Measurements from ENCODE around the gene SS18. TPM values are rescaled to one million over a fixed set of nuclear protein-coding genes. Genes with fewer than 3 reads are reported as not detected.

Gene SS18
- total RNA-seq, 4 donors from 2014 or later: 74.1 to 166 (median 84.3) TPM

DNA sequence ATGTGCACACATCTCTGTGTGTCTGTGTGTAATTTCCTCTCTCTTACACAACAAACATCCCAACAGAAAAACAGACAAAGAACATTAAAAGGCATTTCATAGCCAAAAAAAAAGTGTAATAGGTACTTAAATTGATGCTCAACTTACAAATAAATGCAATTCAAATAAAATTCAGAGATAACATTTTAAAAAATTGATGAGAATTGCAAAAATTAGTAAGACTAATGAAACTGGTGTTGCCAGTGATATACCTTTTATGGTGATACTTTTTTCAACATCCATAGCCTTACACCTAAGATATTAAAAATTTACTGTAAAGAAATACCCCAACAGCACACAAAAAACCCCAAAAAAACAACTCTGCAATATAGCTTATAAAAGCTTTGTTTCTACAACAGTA lies 76.0 kb downstream of the SS18 start:
- no peaks in the 10 kb centered on the region for H3K9me3 ChIP-seq
- H3K4me1 ChIP-seq: no peaks in the 10 kb centered on the region
- intact Hi-C loops (cut with DNase I): no loop called here
- peaks cover 26 to 66% (median 36%) of the 10 kb centered on the region in 4 donors for H3K36me3 ChIP-seq
- TF ChIP-seq, protein P1, sequence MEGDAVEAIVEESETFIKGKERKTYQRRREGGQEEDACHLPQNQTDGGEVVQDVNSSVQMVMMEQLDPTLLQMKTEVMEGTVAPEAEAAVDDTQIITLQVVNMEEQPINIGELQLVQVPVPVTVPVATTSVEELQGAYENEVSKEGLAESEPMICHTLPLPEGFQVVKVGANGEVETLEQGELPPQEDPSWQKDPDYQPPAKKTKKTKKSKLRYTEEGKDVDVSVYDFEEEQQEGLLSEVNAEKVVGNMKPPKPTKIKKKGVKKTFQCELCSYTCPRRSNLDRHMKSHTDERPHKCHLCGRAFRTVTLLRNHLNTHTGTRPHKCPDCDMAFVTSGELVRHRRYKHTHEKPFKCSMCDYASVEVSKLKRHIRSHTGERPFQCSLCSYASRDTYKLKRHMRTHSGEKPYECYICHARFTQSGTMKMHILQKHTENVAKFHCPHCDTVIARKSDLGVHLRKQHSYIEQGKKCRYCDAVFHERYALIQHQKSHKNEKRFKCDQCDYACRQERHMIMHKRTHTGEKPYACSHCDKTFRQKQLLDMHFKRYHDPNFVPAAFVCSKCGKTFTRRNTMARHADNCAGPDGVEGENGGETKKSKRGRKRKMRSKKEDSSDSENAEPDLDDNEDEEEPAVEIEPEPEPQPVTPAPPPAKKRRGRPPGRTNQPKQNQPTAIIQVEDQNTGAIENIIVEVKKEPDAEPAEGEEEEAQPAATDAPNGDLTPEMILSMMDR (IDR thresholded peaks at IDR 0.05): no peak
- TF ChIP-seq POLR2AphosphoS5 (IDR thresholded peaks at IDR 0.05) (no peak), POLR2A (IDR thresholded peaks at IDR 0.05; ENCODE audit: low read depth) (no peak), EP300 (IDR thresholded peaks at IDR 0.05) (no peak)
- H3K27me3 ChIP-seq: no peaks in the 10 kb centered on the region
- DNase-seq (ENCODE audit: extremely low spot score): no peak
- no peak overlapping the region for H3K4me3 ChIP-seq
- H3K27ac ChIP-seq (replicated peaks in 1 of 4): no peak overlapping the region

DNA sequence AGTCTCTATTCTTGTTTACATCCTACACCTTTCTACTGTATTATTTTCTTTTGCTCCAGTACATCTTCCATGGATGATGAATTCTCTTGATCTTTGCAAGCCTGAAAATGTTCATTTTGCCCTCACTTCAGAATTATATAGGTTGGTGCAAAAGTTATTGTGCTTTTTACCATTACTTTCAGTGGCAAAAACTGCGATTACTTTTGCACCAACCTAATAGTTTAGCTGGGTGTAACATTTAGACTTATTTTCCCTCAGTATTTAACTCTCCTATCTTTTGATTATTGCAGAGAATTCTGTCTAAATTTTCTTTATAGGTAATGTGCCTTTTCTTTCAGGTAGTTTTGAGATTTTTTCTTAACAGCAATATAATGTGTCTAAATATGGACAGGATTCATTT lies 81.8 kb downstream of the SS18 start:
- 94% methylated on average over 1 of the region's 1 CpG for WGBS
- H3K9me3 ChIP-seq: no peaks in the 10 kb centered on the region
- no peaks in the 10 kb centered on the region for H3K4me1 ChIP-seq
- no peak for TF ChIP-seq POLR2A (IDR thresholded peaks at IDR 0.05; ENCODE audit: low read depth)
- TF ChIP-seq, protein P1 (IDR thresholded peaks at IDR 0.05): no peak
- no peak for TF ChIP-seq EP300 (IDR thresholded peaks at IDR 0.05)
- TF ChIP-seq POLR2AphosphoS5 (IDR thresholded peaks at IDR 0.05): no peak
- H3K27ac ChIP-seq (replicated peaks in 1 of 4): no peak overlapping the region
- H3K4me3 ChIP-seq: no peak overlapping the region
- no peaks in the 10 kb centered on the region for H3K27me3 ChIP-seq
- DNase-seq (ENCODE audit: extremely low spot score): no peak
- peaks cover 0 to 24% (median 2%) of the 10 kb centered on the region in 4 donors for H3K36me3 ChIP-seq
- intact Hi-C loops (cut with DNase I): no loop called here

GRCh38 chr18:26008096-26008495 lies 82.3 kb downstream of the SS18 start:
- intact Hi-C loops (cut with DNase I): no loop called here
- no peak for DNase-seq (ENCODE audit: extremely low spot score)
- Histone ChIP-seq H3K4me3 (no peak overlapping the region), H3K4me1 (no peaks in the 10 kb centered on the region), H3K27me3 (no peaks in the 10 kb centered on the region), H3K36me3 (peaks cover 0 to 20% (median 2%) of the 10 kb centered on the region in 4 donors), H3K27ac (replicated peaks in 1 of 4) (no peak overlapping the region), H3K9me3 (no peaks in the 10 kb centered on the region)
- whole genome bisulfite sequencing: 100% methylated on average over 1 of the region's 1 CpG
- TF ChIP-seq POLR2A (IDR thresholded peaks at IDR 0.05; ENCODE audit: low read depth) (no peak), POLR2AphosphoS5 (IDR thresholded peaks at IDR 0.05) (no peak), EP300 (IDR thresholded peaks at IDR 0.05) (no peak)
- TF ChIP-seq, protein P1 (IDR thresholded peaks at IDR 0.05): no peak

DNA sequence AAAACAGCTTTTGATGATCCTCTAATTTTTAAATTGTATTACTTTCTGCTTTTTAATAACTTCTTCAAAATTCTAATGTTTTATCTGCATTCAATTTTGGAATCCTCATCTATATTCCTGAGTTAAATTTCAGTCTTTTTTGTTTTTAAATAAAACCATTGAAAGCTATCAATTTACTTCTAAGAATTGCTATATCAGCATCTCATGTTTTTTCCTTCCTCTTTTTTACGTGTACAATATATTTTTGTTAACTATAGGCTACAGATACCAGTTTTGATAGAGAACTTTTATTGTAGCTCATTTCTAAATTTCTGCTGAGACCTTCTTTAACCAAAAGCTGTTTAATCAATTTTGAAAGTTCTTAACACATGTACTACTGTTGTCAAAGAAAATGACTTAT lies 84.5 kb downstream of the SS18 start:
- no peaks in the 10 kb centered on the region for H3K27me3 ChIP-seq
- no peaks in the 10 kb centered on the region for H3K9me3 ChIP-seq
- H3K4me3 ChIP-seq: no peak overlapping the region
- TF ChIP-seq EP300 (IDR thresholded peaks at IDR 0.05) (no peak), POLR2AphosphoS5 (IDR thresholded peaks at IDR 0.05) (no peak), POLR2A (IDR thresholded peaks at IDR 0.05; ENCODE audit: low read depth) (no peak)
- TF ChIP-seq, protein P1 (IDR thresholded peaks at IDR 0.05): no peak
- no peaks in the 10 kb centered on the region for H3K4me1 ChIP-seq
- intact Hi-C loops (cut with DNase I): no loop called here
- no peak for DNase-seq (ENCODE audit: extremely low spot score)
- 59% methylated on average over 1 of the region's 1 CpG for WGBS
- H3K36me3 ChIP-seq: peaks cover 0 to 9% (median 2%) of the 10 kb centered on the region in 4 donors
- H3K27ac ChIP-seq (replicated peaks in 1 of 4): no peak overlapping the region

DNA sequence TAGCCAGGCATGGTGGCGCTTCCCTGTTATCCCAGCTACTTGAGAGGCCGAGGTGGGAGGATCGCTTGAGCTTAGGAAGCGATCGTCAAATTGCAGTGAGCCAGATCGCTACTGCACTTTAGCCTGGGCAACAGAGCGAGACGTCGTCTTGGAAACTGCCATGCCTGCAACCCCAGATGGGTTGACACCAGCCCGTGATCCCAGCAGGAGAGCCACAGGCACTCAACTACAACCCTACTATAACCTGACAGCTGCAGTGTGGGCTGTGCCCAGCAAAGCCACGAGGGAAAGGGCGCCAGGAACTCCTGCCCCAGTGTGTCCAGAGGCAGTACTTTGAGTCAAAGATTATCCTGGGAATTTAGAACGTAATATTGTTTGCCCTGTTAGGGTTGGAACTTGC lies 85.6 kb downstream of the SS18 start:
- WGBS: 80% methylated on average over 13 of the region's 13 CpGs
- Histone ChIP-seq H3K9me3 (no peaks in the 10 kb centered on the region), H3K4me1 (no peaks in the 10 kb centered on the region), H3K36me3 (peaks cover 0 to 3% (median 0%) of the 10 kb centered on the region in 4 donors), H3K4me3 (no peak overlapping the region), H3K27me3 (no peaks in the 10 kb centered on the region), H3K27ac (replicated peaks in 1 of 4) (no peak overlapping the region)
- intact Hi-C loops (cut with DNase I): no loop called here
- TF ChIP-seq, protein P1 (IDR thresholded peaks at IDR 0.05): no peak
- TF ChIP-seq POLR2A (IDR thresholded peaks at IDR 0.05; ENCODE audit: low read depth): no peak
- no peak for TF ChIP-seq EP300 (IDR thresholded peaks at IDR 0.05)
- no peak for TF ChIP-seq POLR2AphosphoS5 (IDR thresholded peaks at IDR 0.05)
- no peak for DNase-seq (ENCODE audit: extremely low spot score)

Measured in esophagus muscularis mucosa (tissue), 4 donors.